ENCODE data around the gene FKBP15. TPM values are rescaled to one million over a fixed set of nuclear protein-coding genes. Genes with fewer than 3 reads are reported as not detected.

FKBP15 gene
- 15.5 to 18.5 TPM (median 18.0 TPM) in 5 replicates for total RNA-seq (2022; extraction: Qiagen RNA extraction)

DNA sequence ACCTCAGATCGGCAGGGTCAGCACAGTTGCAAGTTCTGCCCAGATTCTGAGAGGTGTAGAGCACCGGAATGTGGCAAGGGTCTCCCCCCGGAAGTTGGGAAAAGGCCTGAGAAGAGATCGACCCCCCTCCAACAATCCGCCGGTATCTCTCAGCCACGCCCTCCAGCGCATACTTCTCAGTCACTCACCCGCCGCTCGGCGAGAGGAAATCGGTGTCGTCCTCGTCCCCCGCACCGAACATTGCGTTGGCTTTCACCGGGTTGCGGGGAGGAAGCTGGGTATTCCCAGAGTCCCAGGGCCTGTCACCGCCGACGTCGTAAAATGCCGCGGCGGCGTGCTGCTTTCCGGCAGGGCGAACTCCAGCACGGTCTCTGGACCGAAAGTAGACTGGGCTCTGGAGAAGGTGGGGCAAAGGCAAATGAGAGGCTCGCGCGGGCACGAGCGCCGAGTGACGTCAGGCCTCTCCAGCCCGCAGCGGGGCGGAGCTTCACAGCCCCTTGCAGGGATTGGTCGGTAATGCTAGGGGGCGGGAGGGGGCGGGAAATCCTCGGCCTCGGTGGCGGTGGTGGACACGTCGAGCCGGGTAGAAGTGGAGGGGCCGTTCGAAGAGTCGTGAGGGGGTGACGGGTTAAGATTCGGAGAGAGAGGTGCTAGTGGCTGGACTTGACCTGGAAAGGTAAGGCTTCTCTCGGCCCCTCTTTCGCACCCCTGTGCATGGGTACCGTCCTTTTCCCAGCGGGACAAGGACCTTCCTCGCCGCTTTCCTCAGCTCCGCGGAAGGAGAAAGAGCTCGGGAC, at the start of gene FKBP15, which contains the start of gene SLC31A1:
FKBP15 (minus strand) TSS at position 275 of the 797 bp plus-strand sequence; CDS start at position 241, 34 bp downstream.
SLC31A1 (plus strand) TSS at position 542 of the 797 bp plus-strand sequence. CDS start 34,605 bp downstream, outside the sequence.

DNA sequence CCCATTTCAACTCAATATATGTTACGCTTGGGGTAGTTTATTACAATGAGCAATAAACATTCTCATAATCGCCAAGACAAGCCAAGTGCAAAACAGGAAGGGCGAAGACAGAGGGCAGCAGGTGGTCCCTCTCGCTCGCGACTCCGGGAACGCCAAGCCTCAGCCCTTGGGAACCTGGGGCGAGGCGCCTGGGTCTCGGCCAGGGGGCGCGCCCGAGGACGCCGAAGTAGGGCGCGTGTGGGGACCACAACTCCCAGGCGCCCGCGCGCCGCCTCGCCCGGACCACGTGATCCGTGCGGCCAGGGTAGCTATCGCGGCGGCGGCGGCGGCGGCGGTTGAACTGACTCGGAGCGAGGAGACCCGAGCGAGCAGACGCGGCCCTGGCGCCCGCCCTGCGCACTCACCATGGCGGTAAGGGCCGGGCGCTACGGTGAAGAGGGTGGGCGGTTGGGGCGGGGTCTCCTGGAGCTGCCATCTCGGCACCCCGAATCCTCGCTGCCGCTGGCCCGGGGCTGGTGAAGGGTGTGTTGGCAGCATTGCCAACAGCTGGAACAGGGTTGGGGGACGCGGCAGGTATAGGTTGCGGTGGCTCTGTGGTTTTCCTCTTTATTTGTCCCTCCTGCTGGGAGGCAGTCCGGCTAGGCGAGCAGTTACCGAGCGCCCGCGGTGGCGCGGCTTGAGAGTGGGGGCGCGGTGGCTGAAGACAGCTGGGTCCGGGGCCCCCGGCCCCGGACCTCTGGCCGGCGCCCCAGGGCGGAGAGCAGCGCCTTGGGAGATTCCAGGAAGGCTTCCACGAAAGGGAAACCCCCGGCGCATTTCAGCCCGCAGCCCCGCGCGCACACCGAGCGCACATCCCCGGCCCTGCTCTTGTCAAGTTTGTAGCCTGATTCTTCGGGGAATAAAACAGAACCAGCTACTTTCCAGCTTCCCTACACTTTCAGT, 70.1 kb downstream of the FKBP15 start, which contains the start of gene SLC31A2:
SLC31A2 (plus strand) TSS at position 338 of the 942 bp plus-strand sequence; CDS start at position 406, 68 bp downstream.

Other genes starting within 250 kb of the FKBP15 start
- 0.79 to 1.1 TPM (median 1.0 TPM) in 5 replicates for gene ZNF883, start 209.1 kb downstream of the FKBP15 start, total RNA-seq (2022; extraction: Qiagen RNA extraction)
- gene ZFP37, start 164.6 kb downstream of the FKBP15 start, total RNA-seq (2022; extraction: Qiagen RNA extraction), result 1.4 to 2.0 TPM (median 1.7 TPM) in 5 replicates
- gene SLC31A2, start 70.3 kb downstream of the FKBP15 start, total RNA-seq (2022; extraction: Qiagen RNA extraction), result 6.6 to 8.0 TPM (median 7.1 TPM) in 5 replicates
- gene SLC31A1, start 267 bp upstream of the FKBP15 start, total RNA-seq (2022; extraction: Qiagen RNA extraction), result 18.9 to 21.7 TPM (median 20.3 TPM) in 5 replicates
- 41.7 to 63.9 TPM (median 48.5 TPM) in 5 replicates for gene CDC26, start 54.3 kb upstream of the FKBP15 start, total RNA-seq (2022; extraction: Qiagen RNA extraction)
- gene PRPF4, start 54.4 kb upstream of the FKBP15 start, total RNA-seq (2022; extraction: Qiagen RNA extraction), result 55.9 to 60.3 TPM (median 57.5 TPM) in 5 replicates
- gene RNF183, start 82.1 kb upstream of the FKBP15 start, total RNA-seq (2022; extraction: Qiagen RNA extraction), result 0.07 to 0.17 TPM (median 0.11 TPM) in 3 of 5 replicates, not detected in the others
- gene WDR31, start 119.0 kb upstream of the FKBP15 start, total RNA-seq (2022; extraction: Qiagen RNA extraction), result 0.85 to 1.6 TPM (median 1.2 TPM) in 5 replicates
- 0.05 to 0.11 TPM (median 0.08 TPM) in 4 of 5 replicates, not detected in the other for gene BSPRY, start 128.3 kb upstream of the FKBP15 start, total RNA-seq (2022; extraction: Qiagen RNA extraction)
- gene HDHD3, start 155.7 kb upstream of the FKBP15 start, total RNA-seq (2022; extraction: Qiagen RNA extraction), result 18.3 to 20.5 TPM (median 19.1 TPM) in 5 replicates
- gene ALAD, start 180.0 kb upstream of the FKBP15 start, total RNA-seq (2022; extraction: Qiagen RNA extraction), result 13.1 to 16.0 TPM (median 14.5 TPM) in 5 replicates
- 89.2 to 114 TPM (median 107 TPM) in 5 replicates for gene POLE3, start 189.4 kb upstream of the FKBP15 start, total RNA-seq (2022; extraction: Qiagen RNA extraction)
- gene C9orf43, start 189.5 kb upstream of the FKBP15 start, total RNA-seq (2022; extraction: Qiagen RNA extraction), result 0.45 to 0.63 TPM (median 0.60 TPM) in 5 replicates
- 14.3 to 17.0 TPM (median 14.7 TPM) in 5 replicates for gene RGS3, start 242.4 kb upstream of the FKBP15 start, total RNA-seq (2022; extraction: Qiagen RNA extraction)